Stimulated activated naive B cell treated with anti-CD40 and anti-IgM and Interleukin-4, amounts not matched to agents 10 μg/mL and 1 μg/mL and 100 μg/mL, for 72 hours (primary cell): ENCODE measurements around the gene WDR48.

Source experiments
- ATAC-seq, 2 donors: fragments of 150-1000 bp; cut with Tn5 transposase; replicated peaks; 2 replicates each; pipeline ENCODE4 v1.10.0; 2021; ENCODE audit warnings: moderate library complexity in 1 of 2
- DNase-seq: peaks from one replicate; pipeline ENCODE4 v3.0.0; 2021
- H3K27ac Mint-ChIP-seq: one replicate; pipeline ENCODE4 v1.8.0; 2022; ENCODE audit warnings: mild to moderate bottlenecking, mixed read lengths
- H3K27me3 Mint-ChIP-seq, 2 donors: one replicate each; pipeline ENCODE4 v1.8.0; 2022; ENCODE audit warnings: mixed read lengths in 2 of 2
- H3K36me3 Mint-ChIP-seq, 2 donors: one replicate each; pipeline ENCODE4 v1.8.0; 2022; ENCODE audit warnings: mixed read lengths in 2 of 2, mild to moderate bottlenecking in 1 of 2
- H3K4me1 Mint-ChIP-seq, 2 donors: one replicate each; pipeline ENCODE4 v1.8.0; 2022; ENCODE audit warnings: mixed read lengths in 2 of 2, mild to moderate bottlenecking in 1 of 2
- H3K4me3 Mint-ChIP-seq, 2 donors: one replicate each; pipeline ENCODE4 v1.8.0; 2022; ENCODE audit warnings: mild to moderate bottlenecking in 2 of 2, mixed read lengths in 2 of 2, moderate library complexity in 1 of 2
- H3K9me3 Mint-ChIP-seq, 2 donors: one replicate each; pipeline ENCODE4 v1.8.0; 2022; ENCODE audit warnings: mixed read lengths in 2 of 2, mild to moderate bottlenecking in 1 of 2

Gene WDR48

GRCh38 chr3:39137991-39138803, 86.4 kb downstream of the WDR48 start:
- peaks cover 11 to 42% of the 10 kb centered on the region in 2 donors for H3K36me3 Mint-ChIP-seq
- H3K4me3 Mint-ChIP-seq: peak overlapping the region in 1 of 2 donors; percentile 14
- no peaks in the 10 kb centered on the region for H3K27me3 Mint-ChIP-seq
- H3K27ac Mint-ChIP-seq: no peak overlapping the region
- ATAC-seq (peak in 1 of 2 donors; percentile 15), DNase-seq (no peak)
- H3K4me1 Mint-ChIP-seq: peaks cover 41 to 61% of the 10 kb centered on the region in 2 donors
- H3K9me3 Mint-ChIP-seq: no peaks in the 10 kb centered on the region

- ATAC-seq (peak; percentile 74 to 75), DNase-seq (no peak)
- H3K36me3 Mint-ChIP-seq: peaks cover 18 to 49% of the 10 kb centered on the region in 2 donors
- H3K27me3 Mint-ChIP-seq: no peaks in the 10 kb centered on the region
- peak overlapping the region; percentile 79 for H3K27ac Mint-ChIP-seq
- H3K4me3 Mint-ChIP-seq: peak overlapping the region in 1 of 2 donors; percentile 14
- H3K9me3 Mint-ChIP-seq: no peaks in the 10 kb centered on the region
- H3K4me1 Mint-ChIP-seq: peaks cover 37 to 64% of the 10 kb centered on the region in 2 donors
These were observed 87.1 kb downstream of the WDR48 start for GRCh38 chr3:39138804-39139415.

GRCh38 chr3:39139442-39139841, 87.6 kb downstream of the WDR48 start:
- peak overlapping the region; percentile 62 for H3K27ac Mint-ChIP-seq
- no peak overlapping the region for H3K4me3 Mint-ChIP-seq
- ATAC-seq: no peak
- H3K36me3 Mint-ChIP-seq: peaks cover 23 to 52% of the 10 kb centered on the region in 2 donors
- DNase-seq: no peak
- no peaks in the 10 kb centered on the region for H3K27me3 Mint-ChIP-seq
- H3K9me3 Mint-ChIP-seq: no peaks in the 10 kb centered on the region
- peaks cover 35 to 64% of the 10 kb centered on the region in 2 donors for H3K4me1 Mint-ChIP-seq

GRCh38 chr3:39140341-39140971, 88.6 kb downstream of the WDR48 start:
- ATAC-seq: no peak
- H3K36me3 Mint-ChIP-seq: peaks cover 29 to 58% of the 10 kb centered on the region in 2 donors
- no peak overlapping the region for H3K4me3 Mint-ChIP-seq
- H3K27ac Mint-ChIP-seq: peak overlapping the region; percentile 42
- no peak for DNase-seq
- H3K27me3 Mint-ChIP-seq: no peaks in the 10 kb centered on the region
- peaks cover 38 to 69% of the 10 kb centered on the region in 2 donors for H3K4me1 Mint-ChIP-seq
- H3K9me3 Mint-ChIP-seq: no peaks in the 10 kb centered on the region

DNA sequence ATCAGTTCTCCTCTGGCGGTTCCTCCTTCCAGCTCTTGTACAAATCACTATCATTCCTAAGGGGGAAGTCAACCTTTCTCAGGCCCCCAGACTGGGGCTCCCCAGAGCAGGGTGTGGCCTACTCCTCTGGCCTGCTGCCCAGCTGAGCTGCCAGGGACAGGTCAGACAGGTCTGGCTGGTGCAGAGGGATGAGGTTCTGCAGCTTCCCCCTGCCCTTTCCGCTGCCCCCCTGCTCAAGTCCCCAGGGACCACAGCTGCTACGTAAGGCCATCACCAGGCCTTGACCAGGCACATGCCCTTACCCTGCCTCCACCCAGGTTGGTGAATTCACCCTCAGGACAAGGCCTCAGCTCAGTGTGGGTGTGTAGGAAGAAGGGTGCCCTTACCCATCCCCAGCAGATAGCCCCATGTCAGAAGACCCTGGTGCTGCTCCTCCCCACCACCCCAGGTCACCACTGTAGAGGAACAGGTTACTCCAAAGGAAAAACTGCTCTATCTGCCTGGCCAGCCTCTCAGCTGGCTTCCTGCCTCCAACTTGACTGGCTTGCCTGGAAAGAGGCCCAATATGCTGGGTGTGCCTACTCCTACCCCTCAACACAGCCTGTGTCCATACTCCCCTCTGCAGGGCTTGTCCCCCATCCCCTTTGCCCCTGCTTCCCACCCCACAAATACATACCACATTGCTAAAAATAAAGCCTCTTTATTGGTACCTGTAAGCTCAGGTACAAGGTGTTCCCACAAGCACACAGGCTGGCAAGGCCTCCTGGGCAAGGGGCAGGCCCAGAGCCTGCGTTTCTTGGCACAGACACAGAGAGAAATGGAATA, 89.6 kb downstream of the WDR48 start:
- peak overlapping the region; percentile 92 for H3K27ac Mint-ChIP-seq
- H3K36me3 Mint-ChIP-seq: peaks cover 34 to 66% of the 10 kb centered on the region in 2 donors
- no peak for DNase-seq
- H3K4me1 Mint-ChIP-seq: peaks cover 43 to 76% of the 10 kb centered on the region in 2 donors
- H3K27me3 Mint-ChIP-seq: no peaks in the 10 kb centered on the region
- peak overlapping the region in 1 of 2 donors; percentile 11 for H3K4me3 Mint-ChIP-seq
- H3K9me3 Mint-ChIP-seq: no peaks in the 10 kb centered on the region
- peak; percentile 23 to 31 for ATAC-seq

GRCh38 chr3:39142067-39142466, 90.3 kb downstream of the WDR48 start:
- DNase-seq: no peak

DNA sequence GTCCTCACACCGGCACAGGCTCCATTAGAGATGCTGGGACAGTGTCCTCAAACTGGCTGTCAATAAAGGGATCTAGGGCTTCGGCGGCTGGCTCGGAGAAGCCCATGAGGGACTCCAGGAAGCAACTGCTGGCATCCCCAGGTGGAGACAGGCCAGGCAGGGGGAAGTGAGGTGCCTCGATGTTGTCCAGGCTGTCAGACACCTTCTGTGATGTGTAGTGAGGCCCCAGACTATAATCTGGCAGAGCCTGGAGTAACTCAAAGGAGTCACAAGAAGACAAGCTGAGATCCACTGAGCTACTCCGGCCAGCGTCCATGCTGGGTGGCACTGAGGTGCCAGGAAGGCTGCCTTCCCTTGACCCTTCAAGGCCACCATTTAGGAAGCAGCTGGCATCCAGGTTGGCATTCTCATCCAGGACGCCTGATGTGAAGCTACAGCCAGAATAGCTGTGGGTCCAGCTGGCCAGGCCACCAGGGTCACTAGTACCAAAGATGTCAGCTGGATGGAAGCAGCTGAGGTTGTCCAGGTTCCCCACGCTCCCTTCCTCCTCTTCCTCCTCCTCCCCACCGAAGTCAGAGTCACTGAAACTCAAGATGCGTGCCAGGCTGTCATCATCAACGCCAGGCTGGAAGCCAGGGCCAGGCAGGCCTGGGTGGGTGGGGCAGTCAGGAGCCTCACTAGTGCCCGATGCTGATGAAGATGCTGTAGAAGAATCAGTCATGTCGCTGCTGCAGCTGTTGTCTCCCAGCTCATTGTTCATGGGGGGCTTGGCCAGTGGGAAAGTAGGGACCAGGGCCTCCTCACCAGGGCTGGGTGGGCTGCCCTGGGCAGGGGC, 91.5 kb downstream of the WDR48 start:
- peaks cover 59 to 88% of the 10 kb centered on the region in 2 donors for H3K4me1 Mint-ChIP-seq
- no peaks in the 10 kb centered on the region for H3K27me3 Mint-ChIP-seq
- no peak for ATAC-seq
- no peak for DNase-seq
- H3K36me3 Mint-ChIP-seq: peaks cover 41 to 75% of the 10 kb centered on the region in 2 donors
- peak overlapping the region; percentile 74 for H3K27ac Mint-ChIP-seq
- no peak overlapping the region for H3K4me3 Mint-ChIP-seq
- no peaks in the 10 kb centered on the region for H3K9me3 Mint-ChIP-seq

More at GRCh38 chr3:39142067-39142466, 90.3 kb downstream of the WDR48 start:
- Mint-ChIP-seq H3K36me3 (peaks cover 39 to 68% of the 10 kb centered on the region in 2 donors), H3K4me3 (no peak overlapping the region), H3K9me3 (no peaks in the 10 kb centered on the region), H3K27ac (peak overlapping the region; percentile 74), H3K4me1 (peaks cover 49 to 83% of the 10 kb centered on the region in 2 donors), H3K27me3 (no peaks in the 10 kb centered on the region)
- no peak for ATAC-seq

GRCh38 chr3:39144095-39144747, 92.4 kb downstream of the WDR48 start:
- Mint-ChIP-seq H3K9me3 (no peaks in the 10 kb centered on the region), H3K4me1 (peaks cover 62 to 88% of the 10 kb centered on the region in 2 donors), H3K36me3 (peaks cover 46 to 77% of the 10 kb centered on the region in 2 donors), H3K27ac (peak overlapping the region; percentile 44), H3K27me3 (no peaks in the 10 kb centered on the region), H3K4me3 (no peak overlapping the region)
- ATAC-seq (no peak), DNase-seq (no peak)

DNA sequence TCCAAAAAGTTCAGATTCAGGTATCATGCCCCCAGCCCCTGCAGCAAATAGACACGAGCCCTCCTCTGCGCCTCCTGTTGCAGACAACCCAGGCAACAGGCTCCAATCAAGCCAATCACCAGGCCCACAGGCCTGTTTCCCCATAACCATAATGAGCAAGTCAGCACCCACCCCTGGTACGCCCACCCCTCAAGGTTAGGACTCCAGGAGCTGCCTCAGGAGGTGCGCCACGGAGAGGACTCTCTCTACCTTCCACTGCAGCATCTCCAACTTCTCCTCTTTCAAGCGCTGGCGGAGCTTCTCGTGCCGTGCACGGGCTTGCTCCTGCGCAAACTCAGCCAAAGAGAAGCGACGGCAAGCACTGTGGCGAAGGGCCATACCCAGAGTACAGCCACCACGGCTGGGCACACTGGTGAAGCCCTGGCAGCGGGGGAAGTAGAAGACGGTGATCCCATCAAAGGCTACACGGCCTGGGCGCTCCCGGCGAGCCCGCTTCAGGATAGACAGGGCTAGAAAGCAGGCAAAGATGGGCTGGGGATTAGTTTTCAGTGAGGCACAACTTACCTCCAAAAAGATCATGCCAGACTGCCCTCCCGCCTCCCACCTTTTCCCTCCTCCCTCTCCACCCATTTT, 93.0 kb downstream of the WDR48 start:
- DNase-seq (no peak), ATAC-seq (no peak)
- H3K36me3 Mint-ChIP-seq: peaks cover 49 to 76% of the 10 kb centered on the region in 2 donors
- H3K4me1 Mint-ChIP-seq: peaks cover 64 to 89% of the 10 kb centered on the region in 2 donors
- no peaks in the 10 kb centered on the region for H3K9me3 Mint-ChIP-seq
- peak overlapping the region; percentile 44 for H3K27ac Mint-ChIP-seq
- no peak overlapping the region for H3K4me3 Mint-ChIP-seq
- H3K27me3 Mint-ChIP-seq: no peaks in the 10 kb centered on the region

DNA sequence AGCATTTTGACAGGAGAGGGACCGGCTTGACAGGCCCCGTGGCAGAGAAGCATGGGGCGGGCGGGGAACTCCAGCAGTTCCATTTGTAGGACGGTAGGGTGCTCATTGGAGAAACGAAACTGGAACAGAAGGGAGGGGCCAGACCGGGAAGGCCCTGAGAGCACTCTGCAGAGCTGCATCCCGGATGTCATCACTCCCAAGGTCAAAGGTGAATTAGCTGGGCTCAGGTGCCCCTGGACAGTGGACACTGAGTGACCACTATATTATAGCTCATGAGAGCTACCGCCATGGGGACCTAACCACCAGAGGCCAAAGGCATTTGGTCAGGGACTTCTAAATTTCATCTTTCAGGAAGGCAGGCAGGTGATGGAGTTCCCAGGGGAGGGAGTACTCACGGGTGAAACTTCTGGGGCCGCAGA, 94.3 kb downstream of the WDR48 start:
- H3K27ac Mint-ChIP-seq: peak overlapping the region; percentile 82
- no peaks in the 10 kb centered on the region for H3K9me3 Mint-ChIP-seq
- H3K4me1 Mint-ChIP-seq: peaks cover 71 to 93% of the 10 kb centered on the region in 2 donors
- peaks cover 49 to 79% of the 10 kb centered on the region in 2 donors for H3K36me3 Mint-ChIP-seq
- H3K4me3 Mint-ChIP-seq: peak overlapping the region; percentile 96 to 97
- no peak for DNase-seq
- no peak for ATAC-seq
- no peaks in the 10 kb centered on the region for H3K27me3 Mint-ChIP-seq
